GM12801 (cell line): Measurements from ENCODE around the gene TNIK.

ENCODE experiments used
- TF ChIP-seq, protein P1 (sequence below): IDR thresholded peaks from one replicate; pipeline ENCODE4 v1.5.1; 2011; ENCODE audit warnings: control low read depth; ENCODE audit not compliant: insufficient read length; ENCODE audit errors: extremely low read depth

The TNIK gene

GRCh38 chr3:171428321-171428787 is 31.9 kb downstream of the TNIK start:
- TF ChIP-seq, protein P1, sequence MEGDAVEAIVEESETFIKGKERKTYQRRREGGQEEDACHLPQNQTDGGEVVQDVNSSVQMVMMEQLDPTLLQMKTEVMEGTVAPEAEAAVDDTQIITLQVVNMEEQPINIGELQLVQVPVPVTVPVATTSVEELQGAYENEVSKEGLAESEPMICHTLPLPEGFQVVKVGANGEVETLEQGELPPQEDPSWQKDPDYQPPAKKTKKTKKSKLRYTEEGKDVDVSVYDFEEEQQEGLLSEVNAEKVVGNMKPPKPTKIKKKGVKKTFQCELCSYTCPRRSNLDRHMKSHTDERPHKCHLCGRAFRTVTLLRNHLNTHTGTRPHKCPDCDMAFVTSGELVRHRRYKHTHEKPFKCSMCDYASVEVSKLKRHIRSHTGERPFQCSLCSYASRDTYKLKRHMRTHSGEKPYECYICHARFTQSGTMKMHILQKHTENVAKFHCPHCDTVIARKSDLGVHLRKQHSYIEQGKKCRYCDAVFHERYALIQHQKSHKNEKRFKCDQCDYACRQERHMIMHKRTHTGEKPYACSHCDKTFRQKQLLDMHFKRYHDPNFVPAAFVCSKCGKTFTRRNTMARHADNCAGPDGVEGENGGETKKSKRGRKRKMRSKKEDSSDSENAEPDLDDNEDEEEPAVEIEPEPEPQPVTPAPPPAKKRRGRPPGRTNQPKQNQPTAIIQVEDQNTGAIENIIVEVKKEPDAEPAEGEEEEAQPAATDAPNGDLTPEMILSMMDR, result no peak

- TF ChIP-seq, protein P1, result no peak
Measured at GRCh38 chr3:171427771-171428320, 32.4 kb downstream of the TNIK start.

DNA sequence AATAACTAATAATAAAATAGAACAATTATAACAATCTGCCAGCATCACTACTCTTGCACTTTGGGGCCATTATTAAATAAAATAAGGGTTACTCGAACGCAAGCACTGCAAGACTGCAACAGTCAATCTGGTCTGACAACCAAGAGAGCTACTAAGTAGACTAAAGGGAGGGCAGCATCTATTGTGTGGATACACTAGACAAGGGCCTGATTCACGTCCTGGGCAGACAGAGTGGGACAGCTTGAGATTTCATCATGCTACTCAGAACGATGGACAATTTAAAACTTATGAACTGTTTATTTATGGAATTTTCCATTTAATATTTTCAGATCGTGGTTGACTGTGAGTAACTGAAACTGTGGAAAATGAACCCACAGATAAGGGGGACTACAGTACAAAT is 39.5 kb downstream of the TNIK start:
- TF ChIP-seq, protein P1, result no peak

DNA sequence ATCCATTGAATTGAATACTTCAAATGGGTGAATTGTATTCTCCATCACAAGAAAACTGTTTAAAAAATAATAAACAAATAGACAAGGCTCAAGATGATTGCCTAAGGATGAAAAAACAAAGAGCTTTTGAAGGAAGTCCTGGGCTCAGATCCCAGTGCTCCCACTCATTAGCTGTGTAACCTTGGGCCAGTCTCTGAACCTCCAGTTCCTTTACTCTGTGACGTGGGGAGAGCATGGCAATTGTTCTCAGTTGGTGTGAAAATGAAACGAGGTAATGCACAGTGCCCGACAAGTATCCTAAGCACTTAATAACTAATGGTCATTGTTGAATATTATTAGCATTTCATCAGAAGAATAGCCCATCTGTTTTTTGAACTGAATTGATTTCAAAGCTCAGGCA is 40.7 kb downstream of the TNIK start:
- TF ChIP-seq, protein P1, result no peak

GRCh38 chr3:171417813-171418212 is 42.4 kb downstream of the TNIK start:
- TF ChIP-seq, protein P1, result no peak

DNA sequence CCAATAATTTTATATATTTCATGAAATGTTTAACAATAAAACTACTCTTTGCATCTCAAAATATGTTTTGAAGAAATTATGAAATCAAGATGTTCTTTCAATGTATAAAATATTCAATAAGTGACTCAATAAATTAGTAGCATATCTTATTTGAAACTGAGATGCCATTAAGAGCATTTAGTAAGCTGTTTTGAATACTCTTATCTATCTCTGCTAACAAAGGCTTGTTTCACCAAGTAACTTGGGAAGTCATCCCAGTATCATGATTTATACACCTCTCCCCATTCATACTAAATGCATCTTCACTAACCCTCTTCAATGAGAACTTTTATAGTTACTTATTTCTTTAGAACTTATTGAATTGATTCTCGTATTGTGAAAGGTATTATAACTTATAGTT is 43.1 kb downstream of the TNIK start:
- TF ChIP-seq, protein P1, result no peak

GRCh38 chr3:171416666-171417065 is 43.5 kb downstream of the TNIK start:
- TF ChIP-seq, protein P1, result no peak
